CD4-positive, alpha-beta T cell treated with Interferon alpha-2 for 1 hour (primary cell): ENCODE measurements around the gene DIP2C.

Experiments
- DNase-seq, 2 donors: peaks; one replicate each; pipeline ENCODE4 v3.0.0-alpha.2; 2020 to 2022

Gene DIP2C

DNA sequence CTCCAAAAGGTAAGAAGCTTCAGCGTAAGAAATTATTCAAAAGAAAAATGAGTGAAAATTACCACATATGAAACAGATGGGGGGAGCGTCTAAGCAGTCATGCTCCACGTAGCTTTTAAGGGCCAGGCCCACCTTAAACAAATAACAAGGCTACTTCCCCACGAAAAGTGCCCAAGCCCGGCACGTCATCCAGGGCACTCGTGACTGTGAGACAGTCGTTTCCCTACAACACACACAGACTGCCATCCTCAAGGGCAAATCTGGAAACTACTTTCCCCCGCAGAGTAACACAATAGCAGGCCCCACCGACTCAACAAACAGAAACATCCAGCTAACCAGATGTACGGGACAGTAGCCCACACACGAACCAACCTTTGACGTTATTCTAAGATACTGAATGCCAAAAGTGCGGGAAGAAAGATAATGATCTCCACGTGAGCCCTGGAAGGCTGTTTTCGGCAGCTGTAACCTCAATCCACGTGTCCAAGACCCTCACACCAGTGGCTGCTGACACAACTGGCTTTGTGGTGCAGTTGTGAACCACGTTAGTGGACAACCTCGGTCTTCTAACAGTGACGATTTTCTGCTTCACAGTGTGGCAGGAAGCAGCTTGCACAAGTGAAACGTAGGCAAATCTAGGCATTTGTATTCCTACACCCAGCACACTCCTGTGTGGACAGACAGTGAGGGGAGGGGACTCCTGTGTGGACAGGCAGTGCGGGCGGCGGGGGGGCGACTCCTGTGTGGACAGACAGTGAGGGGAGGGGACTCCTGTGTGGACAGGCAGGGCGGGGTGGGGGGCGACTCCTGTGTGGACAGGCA, 302.5 kb downstream of the DIP2C start:
- no peak for DNase-seq

DNA sequence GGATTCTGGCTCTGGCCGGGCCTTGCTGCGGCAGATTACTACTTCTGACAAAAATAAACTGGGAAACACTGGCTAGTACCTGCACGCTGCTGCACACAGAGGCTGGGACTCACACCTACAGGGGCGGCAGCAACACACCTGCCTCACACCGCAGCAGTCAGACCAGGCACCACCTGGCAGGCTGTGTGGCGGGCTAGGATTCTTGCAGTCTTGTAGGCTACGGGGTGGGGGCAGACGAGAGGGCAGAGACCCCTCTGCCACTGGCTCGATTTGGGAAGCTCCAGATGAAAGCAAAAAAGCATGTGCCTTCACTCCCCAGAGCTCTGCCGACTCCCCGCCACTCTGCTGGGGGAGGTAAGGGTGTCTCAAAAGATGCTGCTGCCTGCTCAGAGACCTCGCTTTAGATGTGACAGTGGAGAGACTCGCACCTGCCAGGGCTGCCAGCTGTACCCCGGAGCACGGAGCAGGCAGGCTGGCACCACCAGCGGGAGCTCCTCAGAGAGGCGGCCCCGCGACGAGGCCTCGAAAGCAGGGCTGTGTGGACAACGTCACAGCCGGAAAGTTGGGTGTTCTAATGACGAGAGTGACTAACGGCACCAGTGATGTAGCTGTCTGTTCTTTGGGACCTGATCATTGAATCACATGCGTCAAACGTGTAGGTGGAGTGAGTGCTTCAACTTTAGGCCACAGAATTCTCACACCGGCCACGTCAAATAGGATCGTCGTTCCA, 303.7 kb downstream of the DIP2C start:
- DNase-seq, result no peak

DNA sequence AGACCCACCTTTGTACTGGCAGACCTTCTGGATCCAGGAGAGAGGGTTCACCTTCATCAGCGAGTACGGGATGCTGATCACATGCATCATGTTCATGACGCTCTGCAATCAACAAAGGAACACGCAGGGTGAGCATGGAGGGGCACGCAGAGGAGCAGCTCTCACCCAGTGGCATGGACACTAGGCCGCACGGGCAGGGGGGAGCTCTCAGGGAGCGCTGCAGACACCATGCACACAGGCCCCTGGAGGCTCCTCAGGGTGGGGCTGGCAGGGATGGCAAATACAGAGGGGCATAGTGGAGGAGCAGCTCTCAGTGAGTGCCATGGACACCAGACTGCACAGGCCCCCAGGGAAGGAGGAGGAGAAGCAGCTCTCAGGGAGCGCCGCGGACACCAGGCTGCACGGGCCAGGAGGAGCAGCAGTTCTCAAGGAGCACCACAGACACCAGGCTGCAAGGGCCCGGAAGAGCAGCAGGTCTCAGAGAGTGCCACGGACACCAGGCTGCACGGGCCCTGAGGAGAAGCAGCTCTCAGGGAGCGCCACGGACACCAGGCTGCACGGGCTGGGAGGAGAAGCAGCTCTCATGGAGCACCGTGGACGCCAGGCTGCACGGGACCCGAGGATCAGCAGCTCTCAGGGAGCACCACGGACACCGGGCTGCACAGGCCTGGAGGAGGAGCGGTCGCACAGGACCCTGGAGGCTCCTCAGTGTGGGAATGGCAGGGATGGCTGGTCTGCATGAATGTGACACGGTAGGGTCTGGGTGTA, 304.7 kb downstream of the DIP2C start:
- DNase-seq, result no peak

DNA sequence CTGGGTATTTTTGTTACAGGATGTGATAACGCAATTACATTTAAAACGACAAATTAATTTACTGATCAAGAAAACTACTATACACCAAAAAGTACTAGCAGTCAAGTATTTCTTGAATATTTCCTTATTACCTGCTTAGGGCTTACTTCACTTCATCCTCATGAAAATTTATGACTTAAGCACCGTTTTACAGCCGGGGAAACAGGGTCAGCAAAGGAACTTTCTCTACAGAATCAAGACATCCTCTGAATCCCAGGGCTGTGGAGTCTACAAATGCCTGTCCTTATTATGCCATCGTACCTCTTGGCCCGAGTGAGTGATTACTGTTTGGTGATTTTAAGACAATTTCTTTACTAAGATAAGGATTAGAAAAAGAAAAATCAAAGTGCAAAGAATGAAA, 305.9 kb downstream of the DIP2C start:
- DNase-seq, result no peak

DNA sequence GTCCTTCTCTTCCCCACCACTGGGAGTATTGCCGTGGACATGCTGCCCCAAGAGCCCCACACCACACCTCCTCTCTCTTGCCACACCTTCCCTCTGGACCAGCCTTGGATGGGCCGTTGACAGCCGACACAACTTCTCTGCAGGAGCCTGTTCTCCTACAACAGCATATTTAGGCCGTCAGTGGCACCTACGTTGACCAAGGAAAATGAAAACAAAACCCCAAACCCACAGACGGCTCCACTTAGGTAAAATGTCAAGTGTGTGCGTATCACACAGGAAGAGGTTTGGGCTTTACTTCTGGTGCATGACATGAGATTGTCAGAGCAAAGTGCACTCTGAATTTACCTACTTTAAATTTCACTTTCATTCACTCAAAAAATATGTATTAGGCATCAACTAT, 307.7 kb downstream of the DIP2C start:
- DNase-seq, result peak in 1 of 2 donors; percentile 33

DNA sequence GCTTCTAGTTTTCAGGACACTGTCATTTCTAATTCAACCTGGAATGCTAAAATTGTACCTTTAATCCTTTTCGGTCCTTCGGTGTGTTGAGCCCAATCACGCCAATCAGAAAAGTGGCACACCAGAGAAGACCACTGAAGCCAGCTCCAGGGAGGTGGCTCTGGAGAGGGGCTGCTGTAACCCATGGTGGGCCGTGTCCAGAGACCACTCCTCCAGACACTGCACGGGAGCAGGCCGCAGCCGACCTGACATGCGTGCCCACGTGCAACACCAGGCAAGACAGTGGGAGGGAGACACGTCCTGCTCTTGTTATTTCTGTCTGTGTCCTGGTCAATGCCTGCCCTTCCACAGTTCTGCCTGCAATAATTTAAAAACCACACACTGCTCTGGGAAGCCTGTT, 308.1 kb downstream of the DIP2C start:
- DNase-seq, result no peak

DNA sequence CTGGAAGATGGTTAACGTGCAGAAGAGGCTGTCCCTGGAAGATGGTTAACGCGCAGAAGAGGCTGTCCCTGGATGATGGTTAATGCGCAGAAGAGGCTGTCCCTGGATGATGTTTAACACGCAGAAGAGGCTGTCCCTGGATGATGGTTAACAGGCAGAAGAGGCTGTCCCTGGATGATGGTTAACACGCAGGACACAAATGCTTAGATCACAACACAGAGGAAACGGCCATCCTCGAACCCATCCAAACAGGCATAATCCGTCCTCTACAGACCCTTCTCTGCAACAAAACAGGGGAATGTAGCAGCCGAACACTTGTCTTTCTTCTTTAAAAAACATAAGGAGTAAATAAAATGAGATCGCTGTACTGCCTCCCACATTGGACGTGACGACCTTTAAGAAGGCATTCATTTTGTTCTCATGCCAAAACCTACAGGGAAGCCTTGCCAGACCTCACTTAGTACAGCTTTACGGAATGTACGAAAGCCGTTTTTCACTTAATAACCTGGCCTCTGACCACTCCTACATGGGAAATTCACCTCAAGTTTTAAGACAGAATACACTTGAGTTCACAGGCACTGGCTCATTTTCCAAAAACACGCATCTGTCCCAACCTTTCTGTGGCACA, 309.0 kb downstream of the DIP2C start:
- DNase-seq, result no peak

DNA sequence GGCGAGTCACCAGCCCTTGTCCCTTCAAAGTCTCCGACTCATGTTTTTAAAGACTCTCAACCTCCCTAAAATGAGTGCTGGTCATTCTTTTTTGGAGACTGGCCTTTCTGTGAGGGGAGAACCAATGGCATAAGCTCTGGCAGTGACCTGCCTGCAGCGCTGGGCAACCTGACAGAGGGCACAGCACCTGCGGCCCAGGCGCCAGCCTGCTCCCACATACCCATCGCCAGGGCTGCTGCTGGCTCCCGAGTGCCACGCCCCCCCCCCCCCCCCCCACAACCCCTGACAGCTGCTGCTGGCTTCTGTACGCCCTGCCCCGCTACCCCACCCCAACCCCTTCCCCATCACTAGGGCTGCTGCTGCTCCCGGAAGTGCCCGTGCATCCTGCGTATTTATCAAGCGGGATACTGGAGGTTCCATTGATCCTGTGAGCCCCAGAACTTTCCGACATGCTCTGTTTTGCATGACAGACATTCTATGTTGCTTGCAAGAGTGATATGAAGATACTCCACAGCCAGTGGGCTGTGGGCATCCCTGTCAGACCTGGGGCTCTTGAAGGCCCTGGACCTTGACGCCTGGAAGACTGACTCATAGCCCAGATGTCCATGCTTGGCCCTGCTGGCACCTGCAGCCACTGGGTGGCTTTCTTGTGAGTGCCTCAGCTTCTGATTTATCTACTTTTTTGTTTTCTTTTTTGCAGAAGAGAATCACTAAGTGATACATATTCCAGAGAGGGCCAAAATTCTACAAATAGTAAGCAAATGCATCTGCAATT, 310.4 kb downstream of the DIP2C start:
- no peak for DNase-seq

DNA sequence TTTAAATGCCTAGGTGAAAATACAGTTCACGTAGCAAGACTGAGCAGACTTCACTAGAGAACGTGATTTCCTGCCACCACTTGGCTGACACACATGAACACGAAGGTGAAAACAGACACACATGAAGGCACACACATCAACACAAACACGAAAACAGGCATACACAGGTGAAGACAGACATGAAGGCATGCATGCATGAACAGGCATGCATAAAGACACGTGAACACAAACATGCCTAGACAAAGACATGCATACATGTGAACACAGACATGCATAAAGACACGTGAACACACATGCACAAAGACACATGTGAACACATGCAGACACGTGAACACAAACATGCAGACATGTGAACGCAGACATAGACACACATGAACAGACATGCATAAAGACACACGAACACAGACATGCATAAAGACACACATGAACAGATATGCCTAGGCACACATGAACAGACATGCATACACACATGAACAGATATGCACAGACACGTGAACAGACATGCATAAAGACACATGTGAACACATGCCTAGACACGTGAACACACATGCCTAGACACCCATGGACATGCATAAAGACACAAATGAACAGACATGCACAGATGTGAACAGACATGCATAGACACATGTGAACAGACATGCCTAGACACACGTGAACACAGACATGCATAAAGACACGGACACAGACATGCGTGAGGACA, 311.1 kb downstream of the DIP2C start:
- DNase-seq, result no peak

DNA sequence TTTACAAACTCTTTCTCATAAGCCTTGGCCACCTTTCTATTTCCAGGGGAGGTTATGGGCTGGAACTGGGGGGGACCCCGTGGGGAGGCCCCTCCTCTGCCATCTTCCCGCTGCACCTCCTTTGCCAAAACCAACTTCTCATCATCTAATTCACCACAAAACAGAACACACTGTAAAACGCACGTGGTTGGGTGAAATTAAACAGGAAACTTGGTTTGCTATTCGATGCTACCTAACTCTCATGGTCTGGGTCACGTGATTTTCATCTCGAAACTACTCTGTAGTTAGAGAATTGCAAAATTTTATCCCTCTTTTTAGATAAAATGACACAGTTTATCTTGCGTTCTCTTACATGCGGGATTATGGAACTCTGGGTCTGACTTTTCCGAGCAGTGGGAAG, 312.2 kb downstream of the DIP2C start:
- no peak for DNase-seq

DNA sequence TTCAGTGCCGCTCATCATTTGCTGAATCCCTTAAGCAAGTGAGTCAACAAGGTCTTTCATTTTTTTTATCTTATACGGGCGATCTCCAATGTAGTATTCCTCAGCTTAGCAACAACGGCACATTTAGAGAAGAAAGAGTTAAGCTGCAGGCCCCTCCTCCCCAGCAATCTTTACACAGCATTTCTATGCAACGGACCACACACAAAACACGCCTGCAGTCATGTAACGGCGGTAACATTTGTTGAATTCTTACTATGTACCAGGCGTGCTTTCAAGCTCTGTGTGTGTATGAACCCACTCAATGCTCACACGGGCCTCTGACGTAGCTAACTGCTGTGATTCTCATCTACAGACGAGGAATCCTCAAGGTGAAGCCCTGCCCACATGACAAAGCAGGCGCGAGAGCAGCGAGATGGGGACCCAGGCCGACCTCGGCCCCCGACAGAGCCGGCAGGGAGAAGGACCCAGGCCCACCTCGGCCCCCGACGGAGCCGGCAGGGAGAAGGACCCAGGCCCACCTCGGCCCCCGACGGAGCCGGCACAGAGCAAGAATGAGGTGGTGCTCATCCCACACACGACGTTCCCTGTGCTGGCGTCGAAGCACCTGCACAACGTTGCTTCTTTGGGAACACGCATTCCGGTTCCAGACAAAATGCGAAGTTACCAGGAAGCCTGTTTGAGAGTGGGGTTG, 313.5 kb downstream of the DIP2C start:
- DNase-seq, result no peak

DNA sequence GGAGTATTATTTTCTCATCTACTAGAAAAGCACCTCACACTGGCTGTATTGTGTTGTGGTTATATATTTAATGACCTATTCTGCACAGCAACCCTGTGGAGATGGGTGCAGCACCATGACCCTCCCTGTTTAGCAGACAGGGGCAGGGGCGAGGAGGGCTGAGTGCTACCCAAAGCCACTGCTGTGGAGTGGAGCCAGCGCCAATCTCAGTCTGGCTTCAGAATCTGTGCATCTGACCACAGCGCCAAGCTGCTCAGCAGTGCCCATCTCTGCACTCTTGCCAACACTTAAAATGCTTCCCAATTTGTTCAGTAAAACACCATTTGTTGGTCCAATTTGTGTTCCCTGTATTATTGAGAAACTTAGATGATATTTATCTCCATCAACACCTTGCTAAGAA, 315.1 kb downstream of the DIP2C start:
- no peak for DNase-seq

DNA sequence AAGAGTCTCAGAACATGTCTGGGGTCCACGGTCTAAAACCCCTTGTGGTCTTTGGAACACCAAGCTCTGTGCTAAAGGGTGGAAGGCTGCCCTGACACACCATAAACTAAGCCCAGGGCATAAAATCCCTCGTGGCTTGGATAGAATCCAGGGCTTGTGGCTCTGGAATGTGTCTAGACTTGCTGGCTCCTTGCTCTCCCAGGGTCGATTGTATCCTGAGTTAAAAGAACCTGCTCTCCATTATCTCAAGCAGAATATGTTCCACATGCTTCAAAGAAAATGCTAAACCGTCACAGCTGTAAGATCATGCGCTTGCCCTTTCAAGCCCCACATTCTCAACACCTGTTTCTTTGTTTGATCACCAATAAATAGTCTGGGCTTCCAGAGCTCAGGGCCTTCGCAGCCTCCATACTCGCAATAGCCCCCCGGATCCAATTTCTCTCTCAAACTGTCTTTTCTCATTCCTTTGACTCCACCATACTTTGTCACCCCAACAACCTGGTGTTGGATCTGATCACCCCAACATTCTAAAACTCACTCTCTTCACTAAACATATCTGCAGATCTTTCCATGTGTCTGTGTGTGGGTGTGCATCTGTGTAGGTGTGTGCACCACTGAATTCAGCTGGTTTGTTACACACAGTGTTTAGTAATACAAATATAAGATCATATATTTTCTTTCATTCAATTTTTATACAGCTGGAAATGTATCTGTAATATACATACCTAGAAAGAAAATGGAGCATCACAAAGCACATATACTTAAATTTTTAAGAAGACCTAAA, 315.8 kb downstream of the DIP2C start:
- DNase-seq, result no peak

DNA sequence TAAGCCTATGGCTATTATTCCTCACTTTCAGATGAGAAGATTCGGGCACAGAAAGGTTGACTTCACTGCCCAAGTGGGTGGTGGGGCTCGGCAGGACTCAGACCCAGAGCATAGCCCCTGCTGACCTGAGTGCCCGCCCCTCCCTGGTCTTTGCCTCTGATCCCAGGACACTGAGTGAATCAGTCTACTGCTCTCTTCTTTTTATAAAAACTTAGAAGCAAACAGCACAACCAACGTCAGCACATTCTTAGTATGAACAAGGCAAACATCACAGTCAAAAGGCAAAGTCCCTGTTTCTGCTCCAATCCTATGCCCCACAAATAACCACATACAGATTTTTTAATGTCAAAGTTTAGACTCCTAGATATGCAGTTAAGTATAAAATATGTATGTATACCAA, 316.5 kb downstream of the DIP2C start:
- DNase-seq, result no peak

DNA sequence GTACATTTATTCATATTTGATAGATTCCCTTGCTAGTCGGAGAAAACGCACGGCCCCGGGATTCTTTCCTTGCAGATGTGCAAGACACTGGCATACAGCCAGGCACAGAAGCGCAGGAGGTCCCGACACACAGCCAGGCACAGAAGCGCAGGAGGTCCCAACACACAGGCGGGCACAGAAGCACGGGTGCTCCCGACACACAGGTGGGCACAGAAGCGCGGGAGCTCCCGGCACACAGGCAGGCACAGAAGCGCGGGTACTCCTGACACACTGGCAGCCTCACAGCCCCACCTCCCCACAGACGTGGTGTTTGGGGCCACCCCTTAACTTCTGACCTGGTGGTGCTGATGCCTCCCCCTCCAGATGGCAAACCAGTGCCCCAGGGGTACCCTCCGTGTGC, 316.9 kb downstream of the DIP2C start:
- DNase-seq, result no peak

DNA sequence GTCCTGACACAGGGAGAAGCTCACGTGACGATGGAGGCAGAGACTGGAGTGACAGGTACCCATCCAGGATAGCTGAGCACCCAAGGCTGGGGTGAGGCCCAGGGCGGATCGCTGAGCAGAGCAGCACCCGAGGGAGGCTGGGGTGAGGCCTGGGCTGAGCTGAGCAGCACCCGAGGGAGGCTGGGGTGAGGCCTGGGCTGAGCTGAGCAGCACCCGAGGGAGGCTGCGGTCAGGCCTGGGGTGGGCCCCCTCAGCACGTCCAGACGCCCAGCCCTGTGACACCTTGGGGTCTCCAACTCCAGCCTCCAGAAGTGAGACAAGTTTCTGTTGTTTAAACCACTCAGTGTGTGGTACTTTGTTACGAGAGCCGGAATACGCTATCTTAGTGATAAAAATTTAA, 318.0 kb downstream of the DIP2C start:
- DNase-seq, result no peak

DNA sequence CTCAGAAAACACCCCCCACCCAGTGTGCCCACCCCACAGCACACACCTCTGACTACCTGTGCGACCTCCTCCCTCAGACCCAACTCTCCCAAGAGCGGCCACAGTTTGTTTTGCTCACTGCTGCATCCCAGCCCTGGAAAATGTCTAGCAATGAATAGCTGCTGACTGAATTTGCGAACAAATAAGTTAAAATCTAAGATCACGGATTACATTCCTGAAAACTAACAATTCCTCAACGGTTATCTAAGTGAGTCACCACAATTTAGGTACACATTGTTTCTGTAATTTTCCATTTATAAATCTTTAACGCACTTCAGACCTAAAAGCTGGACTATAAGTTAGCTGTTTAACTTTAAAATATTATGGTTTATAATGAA, 319.0 kb downstream of the DIP2C start:
- no peak for DNase-seq

DNA sequence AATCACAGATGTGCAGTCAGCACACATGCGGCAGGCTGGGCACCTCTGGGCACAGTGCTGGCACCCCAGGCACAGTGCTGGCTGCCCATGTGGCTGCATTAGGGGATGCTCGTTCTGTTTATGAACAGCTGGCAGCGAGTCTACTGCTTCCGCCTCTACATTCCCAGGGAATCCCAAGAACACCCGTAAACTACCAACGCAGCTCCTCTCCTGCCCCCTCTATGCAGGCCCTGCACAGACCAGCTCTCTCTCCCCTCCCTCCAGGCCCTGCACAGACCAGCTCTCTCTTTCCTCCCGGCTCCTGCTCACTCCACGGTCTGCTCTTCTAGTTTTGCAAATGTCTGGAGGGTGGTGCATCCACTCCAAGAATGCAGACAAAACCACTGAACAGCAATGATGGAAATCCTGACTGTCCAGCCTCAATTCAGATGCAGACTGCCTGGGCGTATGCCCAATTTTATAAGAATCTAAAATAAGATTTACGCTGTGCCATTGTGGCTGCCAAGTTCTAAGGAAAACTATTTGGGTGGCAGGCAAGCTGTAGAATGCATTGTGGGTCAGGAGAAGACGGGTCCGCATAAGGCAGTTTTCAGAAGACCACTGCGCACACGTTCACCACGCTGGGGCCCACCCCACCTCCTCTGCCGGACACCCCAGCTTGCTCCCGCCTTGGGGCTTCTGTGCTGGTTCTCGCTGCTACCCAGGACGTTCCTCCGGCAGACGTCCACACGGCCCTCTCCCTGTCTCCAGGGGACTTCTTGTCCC, 319.6 kb downstream of the DIP2C start:
- DNase-seq, result no peak

DNA sequence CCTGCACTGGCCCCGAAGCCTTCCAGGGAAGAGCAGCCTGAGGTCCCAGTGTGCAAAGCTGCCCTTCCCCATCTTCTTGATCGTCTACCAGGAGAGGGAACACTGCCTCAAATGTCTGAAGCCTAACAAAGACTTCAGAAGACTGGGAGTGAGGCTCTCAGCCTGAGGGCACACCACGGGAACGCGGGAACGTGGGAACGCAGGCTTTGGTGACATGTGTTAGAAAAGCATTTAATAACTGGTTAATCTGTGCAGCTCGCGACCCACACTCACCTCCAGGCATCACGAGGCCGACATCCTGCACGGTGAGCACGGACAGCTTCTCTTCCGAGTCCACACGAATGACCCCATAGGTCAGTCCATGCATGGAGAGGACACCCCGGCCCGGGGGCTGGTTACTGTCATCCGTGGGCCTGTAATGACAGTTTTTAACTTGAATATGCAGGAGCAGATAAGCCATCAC, 320.2 kb downstream of the DIP2C start:
- DNase-seq, result no peak
